ENCODE results near the gene CHPF2.

DNA sequence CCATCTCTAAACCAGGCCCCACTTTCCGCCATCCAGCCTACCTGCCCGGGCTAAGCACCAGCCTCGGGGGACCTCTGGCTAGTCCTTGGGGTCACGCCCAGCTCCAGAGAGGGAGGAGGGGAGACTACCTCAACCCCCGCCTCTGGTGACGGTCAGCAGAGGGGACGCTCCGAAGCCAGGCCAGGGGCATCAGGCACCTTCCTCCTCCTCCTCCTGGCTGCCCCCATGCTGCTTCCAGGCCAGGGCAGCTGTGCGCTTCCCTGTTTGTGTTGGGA lies 20.2 kb downstream of the CHPF2 start:
- TF ChIP-seq FOXK1 (CRISPR knock-in tag; IDR thresholded peaks at IDR 0.05; ENCODE audit: borderline replicate concordance, low read depth) = no peak
- TF ChIP-seq MAFK (conservative IDR thresholded peaks at IDR 0.05 in 1 of 2, IDR thresholded peaks at IDR 0.05 in 1 of 2; ENCODE audit: low read length in 2 of 2) = no peak
- no peak for TF ChIP-seq POLR2A (IDR thresholded peaks at IDR 0.05; ENCODE audit: insufficient read depth in 1 of 2, low read depth in 2 of 2, low read length in 2 of 2)

All from HepG2 (cell line).